Loucy (cell line): Measurements from ENCODE around the gene NPFFR1.

ENCODE experiments used
- CTCF ChIP-seq: fragments of 200-600 bp; sonication (generic); conservative IDR thresholded peaks from 2 replicates; pipeline ENCODE4 v1.5.1; 2014; ENCODE audit warnings: mild to moderate bottlenecking, antibody characterized with exemption, low read length
- EZH2phosphoT487 ChIP-seq: fragments of 200-600 bp; IDR thresholded peaks from 2 replicates; pipeline ENCODE4 v1.6.1; 2018; ENCODE audit warnings: antibody characterized with exemption, mild to moderate bottlenecking, moderate library complexity, borderline replicate concordance

DNA sequence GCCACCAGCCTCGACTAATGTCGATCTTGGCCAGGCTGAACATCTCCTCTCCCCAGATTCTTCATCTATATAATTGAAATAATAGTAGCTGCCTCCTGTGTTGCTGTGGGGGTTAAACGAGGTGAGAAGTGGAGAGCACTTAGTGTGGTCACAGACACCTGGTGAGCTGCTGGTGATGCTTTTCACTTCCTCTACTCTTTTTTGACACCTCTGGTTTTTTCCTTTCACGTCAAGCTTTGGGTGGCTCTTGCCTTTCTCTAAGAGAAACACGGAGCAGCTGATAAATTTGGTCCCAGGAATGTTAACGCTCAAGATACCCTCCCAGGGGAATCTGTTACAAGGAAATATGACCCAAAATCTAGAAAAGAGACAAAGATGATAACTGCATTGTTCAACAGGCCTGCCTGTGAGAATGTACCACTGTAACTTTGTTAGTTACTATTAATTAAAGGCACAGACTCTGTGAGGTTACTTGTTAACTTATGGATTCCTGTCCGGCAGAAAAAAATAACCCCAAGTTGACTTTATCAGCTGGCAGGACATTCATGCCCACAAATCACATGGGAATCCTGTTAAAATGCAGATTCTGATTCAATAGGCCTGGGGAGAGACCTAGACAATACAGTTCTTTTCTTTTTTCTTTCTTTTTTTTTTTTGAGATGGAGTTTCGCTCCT lies 9.5 kb upstream of the NPFFR1 start:
- TF ChIP-seq CTCF (no peak), EZH2phosphoT487 (no peak)
